Glutamatergic neuron (in vitro differentiated cells): ENCODE data around the gene MAP4K5. TPM values are rescaled to one million over a fixed set of nuclear protein-coding genes. Genes with fewer than 3 reads are reported as not detected.

Source experiments
- DNase-seq: peaks from one replicate; pipeline ENCODE4 v3.0.0; 2022
- H3K27ac Mint-ChIP-seq: one replicate; pipeline ENCODE4 v1.8.0; 2020; ENCODE audit warnings: mild to moderate bottlenecking, mixed read lengths, inconsistent platforms; ENCODE audit not compliant: unreplicated experiment
- H3K27me3 Mint-ChIP-seq: one replicate; pipeline ENCODE4 v1.8.0; 2020; ENCODE audit warnings: mild to moderate bottlenecking, moderate library complexity, mixed read lengths, inconsistent platforms; ENCODE audit not compliant: unreplicated experiment
- H3K36me3 Mint-ChIP-seq: one replicate; pipeline ENCODE4 v1.8.0; 2020; ENCODE audit warnings: mild to moderate bottlenecking, mixed read lengths, inconsistent platforms; ENCODE audit not compliant: unreplicated experiment
- H3K4me1 Mint-ChIP-seq: one replicate; pipeline ENCODE4 v1.8.0; 2020; ENCODE audit warnings: mild to moderate bottlenecking, low read depth, mixed read lengths, inconsistent platforms; ENCODE audit not compliant: unreplicated experiment
- H3K4me3 Mint-ChIP-seq: one replicate; pipeline ENCODE4 v1.8.0; 2020; ENCODE audit warnings: mild to moderate bottlenecking, mixed read lengths, inconsistent platforms; ENCODE audit not compliant: unreplicated experiment
- H3K9me3 Mint-ChIP-seq: one replicate; pipeline ENCODE4 v1.8.0; 2020; ENCODE audit warnings: mild to moderate bottlenecking, moderate library complexity, mixed read lengths, inconsistent platforms; ENCODE audit not compliant: unreplicated experiment
- CTCF ChIP-seq: fragments of 200-600 bp; sonication (generic); IDR thresholded peaks from one replicate; pipeline ENCODE4 v1.5.0; 2021; ENCODE audit not compliant: partially characterized antibody, unreplicated experiment
- total RNA-seq: library from RNA; stranded (reverse); fragmentation: NEBNext Ultra II Directional; extraction: Animal tissue kit (Norgen Biotek cat#: 25700); gene quantifications from one replicate; pipeline ENCODE4 v1.2.1, GENCODE V29; 2021; ENCODE audit not compliant: unreplicated experiment

MAP4K5 gene
- total RNA-seq, 1 donor from 2014 or later = 99.5 TPM

- Mint-ChIP-seq H3K4me3 (no peak overlapping the region), H3K9me3 (no peaks in the 10 kb centered on the region), H3K4me1 (no peaks in the 10 kb centered on the region), H3K27me3 (peaks cover 3% of the 10 kb centered on the region), H3K36me3 (no peaks in the 10 kb centered on the region), H3K27ac (no peak overlapping the region)
- DNase-seq = no peak
- TF ChIP-seq CTCF = no peak
Measured at GRCh38 chr14:50452979-50453705, 79.2 kb downstream of the MAP4K5 start.

GRCh38 chr14:50452296-50452695, 80.1 kb downstream of the MAP4K5 start:
- H3K27ac Mint-ChIP-seq = no peak overlapping the region
- peaks cover 3% of the 10 kb centered on the region for H3K27me3 Mint-ChIP-seq
- no peaks in the 10 kb centered on the region for H3K9me3 Mint-ChIP-seq
- no peaks in the 10 kb centered on the region for H3K36me3 Mint-ChIP-seq
- no peaks in the 10 kb centered on the region for H3K4me1 Mint-ChIP-seq
- H3K4me3 Mint-ChIP-seq = no peak overlapping the region
- TF ChIP-seq CTCF = no peak
- no peak for DNase-seq

- Mint-ChIP-seq H3K36me3 (no peaks in the 10 kb centered on the region), H3K4me1 (no peaks in the 10 kb centered on the region), H3K27me3 (peaks cover 3% of the 10 kb centered on the region), H3K27ac (no peak overlapping the region), H3K9me3 (no peaks in the 10 kb centered on the region), H3K4me3 (no peak overlapping the region)
- TF ChIP-seq CTCF = no peak
- DNase-seq = no peak
Measured at GRCh38 chr14:50451854-50452253, 80.5 kb downstream of the MAP4K5 start.

- no peak overlapping the region for H3K27ac Mint-ChIP-seq
- H3K9me3 Mint-ChIP-seq = no peaks in the 10 kb centered on the region
- H3K4me3 Mint-ChIP-seq = no peak overlapping the region
- no peaks in the 10 kb centered on the region for H3K4me1 Mint-ChIP-seq
- H3K36me3 Mint-ChIP-seq = no peaks in the 10 kb centered on the region
- peaks cover 1% of the 10 kb centered on the region for H3K27me3 Mint-ChIP-seq
- DNase-seq = no peak
- no peak for TF ChIP-seq CTCF
Measured at GRCh38 chr14:50447461-50447860, 84.9 kb downstream of the MAP4K5 start.

- Mint-ChIP-seq H3K4me1 (peaks cover 4% of the 10 kb centered on the region), H3K4me3 (no peak overlapping the region), H3K9me3 (no peaks in the 10 kb centered on the region), H3K27ac (no peak overlapping the region), H3K36me3 (peaks cover 10% of the 10 kb centered on the region), H3K27me3 (no peaks in the 10 kb centered on the region)
- TF ChIP-seq CTCF = no peak
- no peak for DNase-seq
Measured at GRCh38 chr14:50434528-50434927, 97.8 kb downstream of the MAP4K5 start.
